ELF-1 (cell line): ENCODE data around the gene ABCC4.

ENCODE experiments used
- DNase-seq: peaks from one replicate; pipeline ENCODE4 v3.0.0-alpha.2; 2016; ENCODE audit warnings: low read depth, low spot score

ABCC4 gene

DNA sequence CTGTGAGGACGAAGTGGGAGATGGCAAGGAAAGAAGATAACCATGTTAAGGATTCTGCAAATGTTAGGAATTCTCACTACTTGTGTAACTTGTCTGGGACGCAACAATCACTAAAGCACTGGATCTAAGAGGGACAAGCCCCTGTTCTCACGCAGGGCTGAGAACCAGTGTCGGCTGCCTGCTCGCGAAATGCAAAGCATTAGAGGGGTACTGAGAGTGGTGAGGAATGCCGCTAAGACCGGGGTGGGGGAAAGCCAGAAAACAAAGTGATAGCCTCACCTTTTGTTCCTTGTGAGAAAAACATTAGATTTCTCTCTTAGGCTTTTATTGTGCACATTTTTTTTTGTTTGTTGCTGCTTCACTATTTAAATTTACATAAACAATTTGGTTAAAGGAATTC, 241.9 kb downstream of the ABCC4 start:
- peak; percentile 10 for DNase-seq

GRCh38 chr13:95058680-95059079, 242.6 kb downstream of the ABCC4 start:
- no peak for DNase-seq

DNA sequence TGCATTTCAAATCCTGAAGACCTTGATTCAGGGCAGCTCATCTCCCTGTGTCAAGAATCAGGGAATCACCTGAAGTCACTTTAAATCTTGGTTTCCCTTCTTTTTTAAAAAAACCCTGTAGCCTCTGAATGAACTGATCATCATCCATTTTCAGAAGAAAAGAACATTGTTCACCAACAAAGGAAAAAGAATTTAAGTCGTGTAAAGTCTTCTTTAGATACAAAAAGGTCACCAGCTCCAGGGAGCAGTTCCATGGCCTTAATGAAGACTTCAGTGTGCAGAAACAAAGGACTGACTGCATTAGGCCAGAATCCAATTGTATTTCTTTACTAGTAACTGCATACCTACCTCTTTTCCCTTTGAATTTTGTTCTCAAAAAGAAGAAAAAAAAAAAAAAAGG, 245.0 kb downstream of the ABCC4 start:
- DNase-seq, result no peak

- DNase-seq, result no peak
Observed at GRCh38 chr13:95050800-95051615, 250.2 kb downstream of the ABCC4 start.

DNA sequence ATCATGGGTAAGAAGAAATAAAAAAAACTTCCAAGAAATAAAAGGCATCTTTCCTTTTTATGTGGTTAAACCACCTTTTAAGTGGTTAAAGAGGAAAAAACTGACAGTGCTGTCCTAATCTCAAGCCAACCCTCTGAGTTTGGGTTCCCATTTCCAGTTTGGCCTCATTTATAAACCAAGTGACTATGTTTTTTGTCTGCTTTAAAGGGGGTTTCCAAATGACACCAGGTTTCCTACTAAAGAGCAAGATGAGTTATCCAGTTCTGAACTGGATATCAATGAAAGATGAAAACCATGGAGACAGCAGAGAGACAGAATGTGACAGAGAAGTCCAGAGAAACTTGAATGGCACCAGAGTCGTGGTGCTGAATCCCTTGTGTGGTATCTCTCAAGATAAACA, 251.5 kb downstream of the ABCC4 start:
- DNase-seq, result no peak

- DNase-seq, result no peak
Observed at GRCh38 chr13:95044452-95045205, 256.6 kb downstream of the ABCC4 start.

DNA sequence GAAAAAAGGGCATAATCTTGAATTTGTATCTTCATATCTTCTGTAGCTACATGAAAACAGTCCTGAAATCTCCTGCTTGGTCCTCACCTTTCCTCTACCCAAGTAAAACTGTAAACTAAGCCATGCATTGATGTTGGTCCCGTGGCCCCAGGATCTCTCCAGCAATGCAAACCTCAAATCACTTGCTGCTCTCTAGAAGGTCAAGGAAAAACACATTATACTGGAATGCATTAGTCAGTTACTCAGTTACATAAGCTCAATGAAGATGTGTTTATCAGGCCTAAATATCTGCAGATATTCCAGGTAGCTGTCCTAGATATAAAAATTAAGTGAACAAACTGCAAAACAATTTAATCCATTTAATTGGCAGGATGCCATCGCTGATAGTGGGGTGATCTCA, 261.8 kb downstream of the ABCC4 start:
- no peak for DNase-seq

- no peak for DNase-seq
Observed at GRCh38 chr13:95038949-95039348, 262.3 kb downstream of the ABCC4 start.

GRCh38 chr13:95035311-95036109, 265.7 kb downstream of the ABCC4 start:
- DNase-seq, result no peak

- no peak for DNase-seq
Observed at GRCh38 chr13:95033890-95034289, 267.4 kb downstream of the ABCC4 start.

DNA sequence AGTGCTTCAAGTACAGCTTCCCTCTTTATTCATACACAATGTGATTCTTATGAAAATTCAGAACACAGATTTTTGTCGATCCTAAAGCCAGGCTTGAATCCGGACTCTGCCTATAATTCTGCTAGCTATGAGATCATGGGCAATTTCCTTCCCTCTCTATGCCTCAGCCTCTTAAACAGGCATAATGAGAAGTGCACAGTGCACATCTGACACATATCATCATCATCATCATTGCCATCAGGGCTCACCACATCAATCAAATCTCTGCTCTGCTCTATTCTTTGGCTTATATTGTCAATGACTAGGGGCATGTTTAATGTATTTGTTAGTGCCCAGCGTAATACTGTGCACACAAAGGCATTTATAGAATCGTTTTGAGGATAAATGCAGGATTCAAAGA, 269.1 kb downstream of the ABCC4 start:
- DNase-seq, result no peak

DNA sequence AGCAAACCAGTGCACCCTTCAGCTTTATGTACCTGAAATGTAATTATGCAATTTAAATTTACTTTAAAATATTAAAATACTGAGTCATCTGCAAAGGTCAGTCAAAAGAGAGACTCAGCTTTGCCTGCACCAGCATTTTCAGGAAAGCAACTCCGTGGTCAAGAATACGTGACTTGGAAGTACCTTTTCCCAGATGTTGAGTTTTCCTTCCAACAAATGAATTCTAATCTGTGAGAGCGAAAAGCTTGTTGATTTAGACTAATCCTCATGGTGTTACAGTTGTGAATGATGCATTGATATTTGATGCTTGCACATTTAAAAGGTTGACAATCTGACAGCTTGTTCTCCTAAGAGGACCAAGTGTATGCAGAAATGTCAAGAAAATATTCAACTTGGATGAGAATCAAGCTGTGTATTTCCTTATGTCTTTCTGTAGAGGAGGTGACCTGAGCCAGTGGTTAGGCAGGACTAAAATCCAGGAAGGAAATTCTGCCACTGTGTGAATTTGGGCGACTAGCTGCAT, 270.4 kb downstream of the ABCC4 start:
- DNase-seq, result no peak

DNA sequence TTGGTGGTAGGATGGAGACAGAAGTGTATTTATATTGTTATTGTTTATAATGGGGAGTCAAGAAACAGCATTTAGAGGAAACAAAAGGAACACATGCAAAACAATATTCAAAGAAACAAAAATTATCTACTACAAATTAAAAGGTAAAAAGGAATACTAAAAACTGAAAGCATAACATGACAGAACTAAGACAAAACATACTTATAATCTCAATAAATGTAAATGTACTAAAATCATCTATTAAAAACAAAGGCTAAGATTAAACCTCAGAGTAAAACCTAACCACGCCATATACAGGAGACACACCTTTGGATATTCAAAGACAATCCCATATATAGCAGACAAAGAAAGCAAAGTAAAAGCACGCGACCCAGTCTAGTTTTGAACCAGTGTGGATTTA, 273.6 kb downstream of the ABCC4 start:
- no peak for DNase-seq

GRCh38 chr13:95025116-95025515, 276.1 kb downstream of the ABCC4 start:
- DNase-seq, result no peak

DNA sequence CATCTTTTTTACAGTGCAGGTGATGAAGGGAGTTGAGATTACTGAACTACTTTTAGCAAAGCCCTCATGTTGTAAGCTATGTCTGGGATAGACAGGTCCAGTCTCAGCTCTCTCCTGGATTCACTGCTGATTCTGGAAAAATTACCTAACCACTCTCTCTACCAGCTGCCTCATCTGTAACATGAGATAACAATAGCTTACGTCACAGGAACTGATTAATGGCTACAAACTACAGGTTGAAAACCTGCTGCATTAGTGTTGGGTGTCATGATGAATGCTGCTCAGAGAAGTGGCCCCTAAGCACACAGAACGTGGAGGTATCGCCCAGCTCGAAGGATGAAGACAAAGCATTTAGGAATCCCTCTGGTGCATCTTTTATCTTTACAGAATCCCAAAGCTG, 277.8 kb downstream of the ABCC4 start:
- no peak for DNase-seq

DNA sequence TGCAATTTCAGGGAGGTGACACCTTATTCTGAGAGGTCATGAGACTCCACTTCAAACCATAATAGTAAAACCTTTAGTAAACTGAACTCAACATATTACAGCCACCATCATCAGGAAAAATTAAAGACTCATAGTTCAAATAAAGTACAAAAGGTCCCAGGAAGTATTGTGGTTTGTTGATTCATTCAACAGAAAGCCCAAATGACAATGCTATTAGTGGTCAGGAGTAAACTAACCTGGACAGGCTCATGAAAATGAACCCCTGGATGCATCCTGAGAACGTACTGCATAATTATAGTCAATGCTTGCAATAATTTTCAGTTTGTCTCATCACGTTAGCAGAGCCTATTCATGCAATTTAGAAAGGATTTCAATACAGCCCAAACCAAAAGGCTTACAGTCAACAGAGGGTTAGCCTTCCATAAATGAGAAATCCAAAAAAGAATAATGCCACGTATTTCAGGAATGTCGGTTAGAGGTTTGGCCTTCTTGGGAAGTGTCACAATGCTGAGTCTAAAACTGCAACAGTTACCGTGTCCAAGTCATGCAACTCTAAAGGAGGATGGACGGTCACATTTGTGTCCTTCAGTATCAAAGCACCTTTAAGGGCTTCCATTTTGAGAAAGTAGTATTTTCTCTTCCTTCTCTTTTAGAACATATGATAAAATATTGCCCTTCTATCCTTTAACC, 280.8 kb downstream of the ABCC4 start:
- no peak for DNase-seq

DNA sequence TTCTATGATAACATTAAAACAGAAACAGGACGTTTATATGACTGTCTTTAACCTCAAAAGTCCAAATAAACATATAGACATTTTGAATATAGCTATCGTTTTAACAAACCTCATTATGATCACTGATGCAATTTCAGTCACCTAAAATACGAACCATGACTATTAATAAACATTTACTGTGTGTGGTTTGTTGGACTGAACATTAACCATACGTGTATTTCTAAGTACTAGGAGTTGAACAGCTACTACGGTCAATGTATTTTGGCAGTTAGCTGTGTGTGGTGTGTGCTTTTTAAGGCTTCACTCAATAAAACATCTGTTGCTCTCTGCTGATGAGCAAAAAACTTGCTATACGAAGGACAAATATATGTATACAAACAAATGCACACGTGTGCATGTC, 281.4 kb downstream of the ABCC4 start:
- no peak for DNase-seq

DNA sequence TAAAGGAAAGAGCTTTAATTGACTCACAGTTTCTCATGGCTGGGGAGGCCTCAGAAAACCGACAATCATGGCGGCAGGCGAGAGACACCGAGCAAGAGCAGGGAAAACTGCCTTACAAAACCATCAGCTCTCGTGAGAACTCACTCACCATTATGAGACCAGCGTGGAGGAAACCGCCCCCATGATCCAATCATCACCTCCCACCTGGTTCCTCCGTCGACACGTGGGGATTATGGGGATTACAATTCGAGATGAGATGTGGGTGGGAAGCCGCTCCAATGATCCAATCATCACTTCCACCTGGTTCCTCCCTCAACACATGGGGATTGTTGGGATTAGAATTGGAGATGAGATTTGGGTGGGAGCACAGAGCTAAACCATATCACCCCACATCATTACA, 293.9 kb downstream of the ABCC4 start:
- no peak for DNase-seq

DNA sequence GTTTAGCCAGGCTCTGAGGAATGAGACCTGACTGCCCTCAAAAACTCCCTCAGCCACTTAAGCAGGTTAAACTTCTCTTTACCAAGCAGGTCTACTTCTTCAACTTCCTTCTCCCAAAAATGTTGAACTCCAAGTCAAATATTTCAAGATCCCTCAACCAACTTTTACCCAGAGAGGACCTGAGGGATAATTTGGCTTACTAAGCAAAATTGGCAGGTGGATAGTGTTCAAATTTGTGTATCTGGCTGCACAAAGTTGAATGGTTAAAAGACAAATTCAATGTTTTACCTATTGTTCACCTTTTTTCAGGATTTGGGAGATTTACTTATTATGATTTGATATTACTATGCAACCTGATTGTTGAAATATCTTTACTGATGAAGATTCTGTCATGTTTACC, 296.0 kb downstream of the ABCC4 start:
- no peak for DNase-seq

DNA sequence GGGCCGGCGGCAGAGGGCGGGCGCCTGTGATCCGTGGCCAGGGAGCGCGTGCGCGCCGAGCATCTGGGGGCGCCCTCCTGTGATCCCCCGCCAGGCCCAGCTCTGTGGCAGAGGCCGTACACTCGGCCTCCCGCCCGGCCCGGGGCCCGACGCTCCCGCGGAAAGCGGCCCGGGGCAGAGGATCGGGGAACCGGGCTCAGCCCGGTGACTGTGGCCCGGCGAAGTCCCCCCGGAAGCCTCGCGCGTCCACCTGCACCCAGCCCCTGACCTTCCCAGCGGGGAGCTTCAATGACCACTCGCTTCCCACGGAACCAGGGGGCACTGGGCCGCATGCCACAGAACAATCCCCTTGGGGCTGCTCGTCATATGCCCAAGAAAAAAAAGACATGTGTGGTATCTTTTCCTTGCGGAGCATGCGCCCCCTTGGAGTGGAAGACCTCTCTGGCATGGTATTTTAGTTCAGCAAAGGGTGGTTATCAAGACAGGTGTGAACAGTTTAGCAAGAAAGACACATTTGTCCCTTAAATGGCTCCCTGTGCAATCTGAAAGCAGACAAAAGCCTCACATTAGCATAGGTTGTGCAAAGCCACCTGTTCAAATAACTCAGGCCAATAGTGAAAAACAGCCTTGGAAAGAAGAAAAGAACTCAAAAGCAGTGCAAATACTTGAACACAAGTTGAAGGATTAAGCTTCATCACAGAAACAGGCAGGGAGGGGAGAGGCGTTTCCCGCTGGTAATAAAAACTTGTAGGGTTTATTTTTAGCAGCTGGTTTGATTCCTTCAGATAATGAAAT, 298.0 kb downstream of the ABCC4 start:
- DNase-seq, result peak; percentile 14

GRCh38 chr13:95002126-95002525, 299.1 kb downstream of the ABCC4 start:
- DNase-seq, result peak; percentile 9
